HCT116 (cell line): ENCODE measurements around the gene ARPC1A.

Experiments
- CEBPB ChIP-seq: IDR thresholded peaks from 2 replicates; pipeline ENCODE4 v1.6.1; 2012; ENCODE audit warnings: low read depth
- JUND ChIP-seq: IDR thresholded peaks from 2 replicates; pipeline ENCODE4 v1.6.1; 2012
- ZNF274 ChIP-seq: fragments of 200-500 bp; sonication (Bioruptor generic); IDR thresholded peaks from 2 replicates; pipeline ENCODE4 v1.6.1; 2014; ENCODE audit warnings: mild to moderate bottlenecking, low read depth, low read length, inconsistent platforms
- TF ChIP-seq, protein P1 (sequence below), 3 experiments: fragments of 200-600 bp in 1 of 3; sonication (generic) in 1 of 3; IDR thresholded peaks in 2 of 3; conservative IDR thresholded peaks in 1 of 3; 2 replicates each; pipeline ENCODE4 v1.5.1; 2012 to 2017; ENCODE audit warnings: low read depth in 2 of 3, low read length in 2 of 3, antibody characterized with exemption in 1 of 3, borderline replicate concordance in 1 of 3, control low read depth in 1 of 3, mild to moderate bottlenecking in 1 of 3, mixed read lengths in 1 of 3, mixed run types in 1 of 3, moderate library complexity in 1 of 3; ENCODE audit not compliant: insufficient read depth in 1 of 3

GRCh38 chr7:99399597-99399996 is 73.9 kb downstream of the ARPC1A start:
- TF ChIP-seq, protein P1, sequence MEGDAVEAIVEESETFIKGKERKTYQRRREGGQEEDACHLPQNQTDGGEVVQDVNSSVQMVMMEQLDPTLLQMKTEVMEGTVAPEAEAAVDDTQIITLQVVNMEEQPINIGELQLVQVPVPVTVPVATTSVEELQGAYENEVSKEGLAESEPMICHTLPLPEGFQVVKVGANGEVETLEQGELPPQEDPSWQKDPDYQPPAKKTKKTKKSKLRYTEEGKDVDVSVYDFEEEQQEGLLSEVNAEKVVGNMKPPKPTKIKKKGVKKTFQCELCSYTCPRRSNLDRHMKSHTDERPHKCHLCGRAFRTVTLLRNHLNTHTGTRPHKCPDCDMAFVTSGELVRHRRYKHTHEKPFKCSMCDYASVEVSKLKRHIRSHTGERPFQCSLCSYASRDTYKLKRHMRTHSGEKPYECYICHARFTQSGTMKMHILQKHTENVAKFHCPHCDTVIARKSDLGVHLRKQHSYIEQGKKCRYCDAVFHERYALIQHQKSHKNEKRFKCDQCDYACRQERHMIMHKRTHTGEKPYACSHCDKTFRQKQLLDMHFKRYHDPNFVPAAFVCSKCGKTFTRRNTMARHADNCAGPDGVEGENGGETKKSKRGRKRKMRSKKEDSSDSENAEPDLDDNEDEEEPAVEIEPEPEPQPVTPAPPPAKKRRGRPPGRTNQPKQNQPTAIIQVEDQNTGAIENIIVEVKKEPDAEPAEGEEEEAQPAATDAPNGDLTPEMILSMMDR (IDR thresholded peaks at IDR 0.05 in 2 of 3, conservative IDR thresholded peaks at IDR 0.05 in 1 of 3; ENCODE audit: borderline replicate concordance in 1 of 3, insufficient read depth in 1 of 3, low read depth in 2 of 3, low read length in 2 of 3), result no peak
- no peak for TF ChIP-seq ZNF274
- TF ChIP-seq CEBPB, result no peak
- TF ChIP-seq JUND, result no peak
